ENCODE measurements around the gene SRP14.
"Not testable (repeated sequence)": the region's sequence is repeated elsewhere in the genome, so short reads cannot be mapped to it uniquely, and the experiment has no call there.

Gene SRP14

DNA sequence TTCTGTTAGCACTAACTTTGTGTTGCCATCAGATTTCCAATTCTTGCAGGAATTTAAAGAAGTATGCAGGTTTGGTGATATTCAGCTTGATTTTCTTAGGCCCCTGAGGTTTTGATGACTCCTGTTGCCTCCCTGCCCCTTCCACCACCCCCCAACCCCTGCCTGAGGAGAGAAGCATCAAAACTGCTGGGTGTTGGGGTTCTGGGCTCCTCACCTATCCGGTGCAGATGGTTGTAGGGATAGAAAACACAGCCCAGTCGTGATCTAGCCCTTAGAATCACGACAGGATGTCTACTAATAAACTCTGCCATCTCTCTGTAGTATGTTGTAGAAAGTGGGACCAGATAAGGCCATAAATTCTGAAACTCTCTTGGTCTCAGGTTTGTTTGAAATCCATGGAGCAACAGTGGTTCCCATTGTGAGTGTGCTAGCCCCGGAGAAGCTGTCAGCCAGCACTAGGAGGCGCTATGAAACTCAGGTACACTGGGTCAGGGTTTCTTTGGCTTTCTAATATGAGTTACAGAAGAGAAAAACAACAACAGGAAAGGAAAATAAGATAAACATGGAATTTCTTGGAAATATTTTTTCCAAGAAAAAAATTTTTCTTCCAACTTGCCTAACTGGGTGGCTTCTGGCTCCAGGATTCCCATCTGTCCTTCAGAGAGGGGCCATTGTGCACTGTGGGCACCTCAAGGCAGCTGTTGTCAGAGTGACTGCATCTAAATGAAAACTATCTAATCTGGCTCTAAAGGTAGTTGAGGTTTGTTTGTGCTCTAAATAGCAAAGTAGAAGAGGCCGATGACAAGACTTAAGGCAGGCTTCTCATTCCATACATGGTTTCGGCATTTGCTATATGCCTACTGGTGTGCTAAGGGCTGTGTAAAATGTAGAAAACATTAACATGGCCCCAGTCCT lies 8.7 kb downstream of the SRP14 start:
- TF ChIP-seq, protein P1, sequence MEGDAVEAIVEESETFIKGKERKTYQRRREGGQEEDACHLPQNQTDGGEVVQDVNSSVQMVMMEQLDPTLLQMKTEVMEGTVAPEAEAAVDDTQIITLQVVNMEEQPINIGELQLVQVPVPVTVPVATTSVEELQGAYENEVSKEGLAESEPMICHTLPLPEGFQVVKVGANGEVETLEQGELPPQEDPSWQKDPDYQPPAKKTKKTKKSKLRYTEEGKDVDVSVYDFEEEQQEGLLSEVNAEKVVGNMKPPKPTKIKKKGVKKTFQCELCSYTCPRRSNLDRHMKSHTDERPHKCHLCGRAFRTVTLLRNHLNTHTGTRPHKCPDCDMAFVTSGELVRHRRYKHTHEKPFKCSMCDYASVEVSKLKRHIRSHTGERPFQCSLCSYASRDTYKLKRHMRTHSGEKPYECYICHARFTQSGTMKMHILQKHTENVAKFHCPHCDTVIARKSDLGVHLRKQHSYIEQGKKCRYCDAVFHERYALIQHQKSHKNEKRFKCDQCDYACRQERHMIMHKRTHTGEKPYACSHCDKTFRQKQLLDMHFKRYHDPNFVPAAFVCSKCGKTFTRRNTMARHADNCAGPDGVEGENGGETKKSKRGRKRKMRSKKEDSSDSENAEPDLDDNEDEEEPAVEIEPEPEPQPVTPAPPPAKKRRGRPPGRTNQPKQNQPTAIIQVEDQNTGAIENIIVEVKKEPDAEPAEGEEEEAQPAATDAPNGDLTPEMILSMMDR (IDR thresholded peaks at IDR 0.05; ENCODE audit: low read depth, low read length): peak; percentile 55
- no peak for DNase-seq (ENCODE audit: extremely low read depth, low read depth)

DNA sequence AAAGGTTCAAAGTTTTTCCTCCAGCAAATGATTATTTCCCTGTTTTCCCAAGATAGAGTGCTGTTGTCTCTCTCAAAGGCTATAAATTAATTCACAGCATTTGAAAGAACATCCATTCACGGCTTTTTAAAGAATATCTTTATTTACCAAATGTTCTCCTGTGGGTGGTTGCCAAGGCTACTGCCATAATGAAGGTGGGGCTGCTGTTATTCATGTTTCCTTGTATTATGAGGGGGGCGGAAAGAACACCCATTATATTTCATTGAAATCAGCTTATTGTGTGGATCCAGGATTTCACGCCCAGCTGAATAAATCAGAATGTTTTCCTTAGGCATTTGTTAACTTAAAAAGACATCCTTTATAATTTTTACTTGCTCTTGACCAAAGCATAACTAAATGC lies 10.1 kb downstream of the SRP14 start:
- TF ChIP-seq, protein P1 (IDR thresholded peaks at IDR 0.05; ENCODE audit: low read depth, low read length): no peak
- no peak for DNase-seq (ENCODE audit: extremely low read depth, low read depth)

DNA sequence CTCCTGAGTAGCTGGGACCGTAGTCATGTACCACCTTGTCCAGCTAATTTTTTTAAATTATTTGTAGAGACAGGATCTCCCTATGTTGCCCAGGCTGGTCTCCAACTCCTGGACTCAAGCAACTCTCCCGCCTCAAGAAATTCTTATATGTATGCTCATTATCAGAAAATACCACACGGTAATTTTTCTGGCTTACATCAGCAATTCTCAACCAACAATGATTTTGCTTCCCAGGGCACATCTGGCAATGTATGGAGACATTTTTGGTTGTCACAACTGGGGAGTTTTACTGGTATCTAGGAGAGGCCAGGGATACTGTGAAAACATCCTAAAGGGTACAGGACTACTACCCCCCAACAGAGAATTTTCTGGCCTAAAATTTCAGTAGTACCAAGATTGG lies 10.8 kb downstream of the SRP14 start:
- TF ChIP-seq, protein P1 (IDR thresholded peaks at IDR 0.05; ENCODE audit: low read depth, low read length): no peak
- no peak for DNase-seq (ENCODE audit: extremely low read depth, low read depth)

DNA sequence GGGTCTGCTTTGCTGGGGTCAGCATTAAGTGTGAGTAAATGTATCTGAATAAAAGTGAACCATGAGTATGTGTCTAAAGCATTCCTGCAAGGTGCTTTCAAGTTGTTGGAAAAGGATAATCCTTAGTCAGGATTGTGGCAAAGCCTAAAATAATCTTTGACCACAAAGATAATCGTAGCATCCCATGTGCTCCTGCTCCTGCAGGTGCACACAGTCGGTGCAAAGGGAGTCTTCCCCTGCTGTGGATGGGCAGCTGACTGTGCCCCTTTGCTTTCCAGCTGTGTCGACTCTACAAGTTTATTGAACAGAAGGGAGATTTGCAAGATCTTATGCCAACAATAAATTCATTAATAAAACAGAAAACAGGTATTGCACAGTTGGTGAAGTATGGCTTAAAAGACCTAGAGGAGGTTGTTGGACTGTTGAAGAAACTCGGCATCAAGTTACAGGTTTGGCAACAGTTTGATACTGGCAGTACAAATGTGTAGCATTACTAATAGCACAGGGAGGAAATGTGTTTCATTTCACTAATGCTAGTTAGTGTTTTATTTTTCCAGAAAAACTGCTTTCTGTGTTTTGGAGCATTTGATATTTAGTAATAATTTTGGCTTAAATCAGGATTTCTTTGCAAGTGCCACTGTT lies 22.6 kb downstream of the SRP14 start:
- TF ChIP-seq, protein P1 (IDR thresholded peaks at IDR 0.05; ENCODE audit: low read depth, low read length): no peak
- peak; percentile 34 for DNase-seq (ENCODE audit: extremely low read depth, low read depth)

DNA sequence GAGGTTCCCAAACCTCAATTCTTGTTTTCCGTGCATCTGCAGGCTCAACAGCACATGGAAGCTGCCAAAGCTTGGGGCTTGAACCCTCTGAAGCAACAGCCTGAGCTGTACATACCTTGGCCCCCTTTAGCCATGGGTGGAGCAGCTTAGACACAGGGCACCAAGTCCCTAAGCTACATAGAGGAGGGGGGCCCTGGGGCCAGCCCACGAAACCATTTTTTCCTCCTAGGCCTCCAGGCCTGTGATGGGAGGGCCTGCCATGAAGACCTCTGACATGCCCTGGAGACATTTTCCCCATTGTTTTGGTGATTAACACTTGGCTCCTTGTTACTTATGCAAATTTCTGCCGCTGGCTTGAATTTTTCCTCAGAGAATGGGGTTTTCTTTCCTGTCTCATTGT lies 24.6 kb downstream of the SRP14 start:
- TF ChIP-seq, protein P1 (IDR thresholded peaks at IDR 0.05; ENCODE audit: low read depth, low read length): no peak
- no peak for DNase-seq (ENCODE audit: extremely low read depth, low read depth)

DNA sequence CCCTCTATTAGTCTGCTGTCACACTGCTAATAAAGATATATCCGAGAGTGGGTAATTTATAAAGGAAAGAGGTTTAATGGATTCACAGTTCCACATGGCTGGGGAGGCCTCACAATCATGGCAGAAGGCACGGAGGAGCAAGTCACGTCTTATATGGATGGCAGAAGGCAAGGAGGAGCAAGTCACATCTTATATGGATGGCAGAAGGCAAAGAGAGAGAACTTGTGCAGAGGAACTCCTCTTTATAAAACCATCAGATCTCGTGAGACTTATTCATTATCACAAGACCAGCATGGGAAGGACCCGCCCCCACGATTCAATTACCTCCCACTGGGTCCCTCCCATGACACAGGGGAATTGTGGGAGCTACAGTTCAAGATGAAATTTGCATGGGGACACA lies 25.6 kb downstream of the SRP14 start:
- DNase-seq (ENCODE audit: extremely low read depth, low read depth): not testable (repeated sequence)

DNA sequence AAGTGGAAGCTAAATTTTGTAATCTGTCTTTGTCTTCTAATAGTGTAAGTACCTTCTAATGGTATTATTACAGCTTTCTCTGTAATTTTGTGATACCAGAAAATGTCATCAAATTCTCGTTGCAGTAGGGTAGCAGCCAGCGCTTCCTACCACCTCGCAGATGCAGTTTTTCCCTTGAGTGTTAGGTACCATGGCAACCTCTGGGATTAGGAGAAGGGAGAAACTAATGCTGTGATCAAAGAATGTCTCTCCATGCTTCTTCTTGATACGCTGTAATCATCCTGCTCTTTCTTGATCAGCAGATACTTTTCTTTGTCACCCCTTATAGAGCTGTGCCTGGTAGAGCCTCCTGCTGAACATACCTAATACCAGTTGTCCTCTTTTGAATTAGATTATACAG lies 27.7 kb downstream of the SRP14 start:
- TF ChIP-seq, protein P1 (IDR thresholded peaks at IDR 0.05; ENCODE audit: low read depth, low read length): no peak
- no peak for DNase-seq (ENCODE audit: extremely low read depth, low read depth)
